ENCODE data around the gene CSNK1D.

Gene CSNK1D

DNA sequence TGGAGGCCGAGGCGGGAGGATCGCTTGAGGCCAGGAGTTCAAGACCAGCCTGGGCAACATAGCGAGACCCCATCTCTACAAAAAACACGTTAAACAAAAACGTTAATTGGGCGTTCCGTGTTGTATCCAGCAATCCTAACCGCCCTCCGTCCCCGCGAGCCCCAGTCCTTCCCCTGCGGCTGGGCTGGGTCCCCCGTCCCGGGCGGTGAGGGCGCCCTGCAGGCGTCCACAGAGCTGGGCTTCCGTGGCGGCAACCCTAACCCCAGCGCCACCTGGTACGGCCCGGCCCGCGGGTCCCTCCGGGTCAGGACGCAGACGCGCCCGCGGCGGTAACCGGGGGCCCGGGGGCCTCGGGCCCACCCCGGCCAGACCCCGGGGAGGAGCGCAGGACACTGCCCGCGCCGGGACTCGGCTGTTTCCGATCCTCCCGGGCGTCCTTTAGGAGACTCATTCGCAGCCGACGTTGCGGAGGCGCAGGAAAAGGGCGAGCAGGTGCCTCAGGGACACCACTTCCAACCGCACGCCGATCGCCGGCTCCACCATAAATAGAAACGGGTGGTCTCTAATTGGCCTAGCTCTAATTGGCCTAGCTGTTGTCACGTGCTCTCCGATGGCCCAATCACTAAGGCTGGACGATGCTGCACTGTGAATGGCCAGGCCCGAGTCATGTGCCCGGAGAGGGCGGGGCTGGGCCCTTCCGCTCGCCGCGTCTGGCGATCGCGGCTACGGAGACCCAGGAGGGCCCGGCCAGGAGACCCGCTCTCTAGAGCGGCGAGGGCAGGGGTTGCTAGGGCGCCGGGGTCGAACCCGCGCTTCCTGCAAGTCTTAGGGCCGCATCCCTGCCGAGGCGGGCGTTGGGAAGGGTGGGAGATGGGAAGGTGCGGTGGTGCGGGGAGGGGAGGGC, 19.0 kb upstream of the CSNK1D start:
- DNase-seq, result peak; percentile 95

DNA sequence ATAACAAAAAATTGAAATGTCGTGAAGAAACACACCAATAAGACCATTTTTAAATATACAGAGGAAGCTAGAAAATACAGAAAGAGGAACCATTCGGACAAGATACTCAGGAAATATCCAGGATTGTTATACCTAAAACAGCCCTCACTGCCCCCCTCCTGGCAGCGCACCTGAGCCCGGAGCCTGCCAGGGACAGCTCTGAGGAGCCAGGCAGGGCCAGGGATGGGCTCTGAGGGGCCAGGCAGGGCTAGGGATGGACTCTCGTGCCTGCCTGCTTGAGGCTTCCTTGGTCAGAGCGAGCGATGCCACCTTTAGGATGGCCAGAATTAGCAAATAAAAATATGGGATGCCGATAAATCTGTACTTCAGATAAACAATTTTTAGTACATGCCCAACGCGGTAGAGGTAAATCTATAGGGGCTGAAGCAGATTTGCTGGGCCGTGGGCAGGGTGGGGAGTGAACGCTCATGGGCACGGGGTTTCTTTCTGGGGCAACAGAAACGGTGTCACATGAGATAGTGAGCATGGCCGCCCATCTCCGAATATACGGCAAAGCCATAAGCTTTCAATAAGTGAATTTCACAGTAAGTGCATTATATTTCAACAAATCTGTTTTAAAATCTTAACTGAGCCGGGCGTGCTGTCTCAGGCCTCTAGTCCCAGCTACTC, 18.2 kb upstream of the CSNK1D start:
- DNase-seq, result no peak

DNA sequence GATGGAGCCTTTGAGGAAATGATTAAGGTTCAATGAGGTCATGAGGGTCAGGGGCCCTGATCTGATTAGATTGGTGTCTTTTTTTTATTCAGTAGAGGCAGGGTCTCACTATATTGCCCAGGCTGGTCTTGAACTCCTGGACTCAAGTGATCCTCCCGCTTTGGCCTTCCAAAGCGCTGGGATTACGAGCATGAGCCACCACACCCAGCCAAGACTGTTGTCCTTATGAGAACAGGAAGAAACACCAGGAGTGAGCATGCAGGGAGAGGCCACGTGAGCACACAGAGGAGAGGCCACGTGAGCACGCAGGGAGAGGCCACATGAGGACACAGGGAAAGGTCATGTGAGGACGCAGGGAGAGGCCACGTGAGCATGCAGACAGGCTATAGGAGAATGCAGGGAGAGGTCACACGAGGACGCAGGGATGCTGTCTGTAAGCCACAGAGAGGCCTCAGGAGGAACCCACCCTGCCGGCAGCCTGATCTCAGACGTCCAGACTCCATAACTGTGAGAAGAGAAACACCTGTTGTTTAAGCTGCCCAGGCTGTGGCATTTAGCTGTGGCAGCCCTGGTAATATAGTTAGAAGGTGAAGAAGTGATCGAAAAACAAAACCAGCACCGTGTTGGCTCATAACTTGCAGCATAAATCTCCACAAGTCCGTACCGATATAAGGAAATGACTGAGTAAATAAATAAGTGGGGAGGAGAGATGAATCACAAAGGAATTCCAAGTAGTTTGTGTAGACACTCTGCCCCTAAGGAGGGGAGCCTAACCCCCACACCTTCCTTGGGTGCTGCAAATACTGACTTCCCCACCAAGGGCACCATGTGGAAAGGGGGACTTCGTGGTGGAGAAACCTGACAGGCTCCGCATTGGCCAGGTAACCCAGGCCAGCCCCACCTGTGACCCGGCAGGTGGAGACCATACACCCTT, 14.6 kb upstream of the CSNK1D start:
- DNase-seq, result no peak

DNA sequence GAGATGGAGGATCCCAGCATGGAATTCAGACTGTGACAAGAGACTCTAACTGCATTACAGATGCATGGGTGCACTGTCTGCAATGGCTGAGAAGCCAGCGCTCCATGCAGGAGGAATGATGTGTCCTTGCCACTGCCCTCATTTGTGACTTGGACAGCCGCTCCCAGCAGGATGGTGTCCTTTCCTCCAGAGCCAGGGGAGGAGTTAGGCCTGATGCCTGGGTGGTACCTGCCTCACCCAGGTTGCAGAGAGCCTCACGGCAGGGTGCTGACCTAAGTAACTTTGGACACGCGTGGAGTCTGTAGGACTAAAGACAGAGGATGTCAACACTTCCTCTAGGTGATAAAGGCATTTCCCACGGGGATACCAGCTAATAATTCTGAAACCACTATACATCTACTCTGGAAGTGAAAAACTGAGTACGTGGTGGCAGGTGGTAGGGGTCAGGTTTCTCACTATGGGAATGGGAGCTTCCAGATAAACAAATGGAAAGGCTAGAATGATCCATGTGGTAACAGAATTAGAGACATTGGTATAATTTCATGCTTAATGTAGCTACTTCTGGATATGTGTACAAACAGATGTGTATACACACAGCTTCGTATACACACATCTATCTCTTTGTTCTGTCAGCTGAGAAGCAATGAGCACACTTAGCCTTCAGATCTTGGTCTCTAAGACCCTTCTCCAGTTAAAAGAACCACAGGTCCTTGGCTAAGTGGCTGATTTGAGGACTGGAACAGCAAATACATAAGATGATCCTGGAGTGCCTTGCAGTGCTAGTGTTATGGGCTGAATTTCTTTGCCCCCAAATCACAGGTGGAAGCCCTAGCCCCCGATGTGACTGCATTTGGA, 13.7 kb upstream of the CSNK1D start:
- DNase-seq, result no peak

DNA sequence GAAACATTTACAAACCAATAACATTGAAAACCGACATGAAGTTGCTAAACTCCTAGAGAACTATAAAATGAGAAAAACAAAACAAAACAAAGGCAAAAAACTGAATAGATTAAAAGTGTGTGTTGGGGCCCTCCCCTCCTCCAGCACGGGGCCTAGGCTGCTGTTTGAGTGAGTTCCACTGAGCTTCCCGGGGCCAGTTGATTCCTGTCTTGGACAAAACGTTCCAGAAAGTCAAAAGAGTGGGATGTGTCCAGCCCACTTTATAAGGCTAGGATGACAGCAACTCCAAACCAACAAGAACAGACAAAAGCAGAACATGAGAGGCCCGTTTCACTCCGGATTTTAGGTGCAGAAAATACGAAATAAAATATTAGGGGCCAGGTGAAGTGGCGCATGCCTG, 11.6 kb upstream of the CSNK1D start:
- DNase-seq, result no peak

DNA sequence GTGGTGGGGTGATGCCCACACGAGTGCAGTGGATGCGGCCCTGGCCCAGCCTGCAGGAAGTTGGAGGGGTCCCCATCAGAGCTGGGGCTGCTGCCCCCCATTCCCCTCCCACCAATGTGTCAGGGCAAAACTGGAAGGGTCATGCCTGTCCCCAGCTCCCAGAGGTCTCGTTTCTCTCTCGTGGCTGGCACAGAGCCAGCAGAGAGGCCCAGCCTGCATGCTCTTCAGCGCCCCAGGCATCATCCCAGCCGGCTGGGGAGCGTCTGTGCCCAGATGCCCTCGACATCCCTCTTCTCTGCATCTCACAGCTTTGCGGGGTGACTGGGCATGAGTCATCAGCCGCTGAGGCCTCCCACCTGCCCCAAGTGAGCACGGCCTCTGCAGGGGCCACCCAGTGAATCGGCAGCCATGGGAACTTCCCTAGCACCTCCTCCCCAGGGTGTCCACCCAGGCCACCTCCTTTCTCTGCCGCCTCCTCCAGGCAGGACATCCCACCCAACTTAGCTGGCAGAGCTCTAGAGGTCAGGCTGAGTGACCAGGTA, 9.8 kb upstream of the CSNK1D start:
- no peak for DNase-seq

DNA sequence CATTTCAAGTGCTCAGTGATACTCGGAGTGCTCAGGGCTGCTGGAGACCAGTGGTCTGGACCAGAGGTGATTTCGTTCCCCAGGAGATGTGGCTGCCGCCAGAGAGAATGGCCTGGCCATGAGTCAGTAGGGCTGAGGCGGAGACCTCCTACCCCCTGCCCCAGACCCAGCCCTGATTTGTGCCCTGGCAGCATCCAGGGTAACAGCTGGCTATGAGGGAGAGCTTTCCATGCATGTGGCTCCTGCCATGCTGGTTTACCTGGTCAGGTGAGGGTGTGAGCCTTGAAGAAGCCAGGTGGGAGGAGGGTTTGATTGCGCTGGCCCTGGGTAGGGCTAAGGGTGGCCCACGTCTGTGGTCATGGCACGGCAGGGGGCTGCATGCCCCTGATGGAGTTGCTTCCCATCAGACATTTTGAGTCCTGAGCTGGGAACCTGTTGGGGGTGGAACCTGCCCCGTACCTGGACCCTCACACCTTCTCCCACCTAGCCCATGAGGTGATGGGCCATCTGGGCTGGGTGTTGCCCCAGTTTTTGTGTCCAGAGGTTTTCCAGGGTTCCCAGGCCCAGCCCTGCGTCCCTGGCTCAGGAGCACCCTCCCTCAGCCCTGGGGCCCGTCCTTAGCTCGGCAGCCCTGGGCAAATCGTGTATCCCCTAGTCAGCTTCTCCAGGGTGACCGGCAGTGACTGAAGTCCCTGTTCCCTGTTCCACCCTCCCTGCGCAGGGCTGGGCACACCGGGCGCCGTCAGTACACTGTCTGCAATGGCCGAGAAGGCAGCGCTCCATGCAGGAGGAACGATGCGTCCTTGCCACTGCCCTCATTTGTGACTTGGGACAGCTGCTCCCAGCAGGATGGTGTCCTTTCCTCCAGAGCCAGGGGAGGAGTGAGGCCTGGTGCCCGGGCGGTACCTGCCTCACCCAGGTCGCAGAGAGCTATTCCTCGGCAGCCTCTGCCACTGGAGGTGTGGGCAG, 9.0 kb upstream of the CSNK1D start:
- DNase-seq, result no peak

DNA sequence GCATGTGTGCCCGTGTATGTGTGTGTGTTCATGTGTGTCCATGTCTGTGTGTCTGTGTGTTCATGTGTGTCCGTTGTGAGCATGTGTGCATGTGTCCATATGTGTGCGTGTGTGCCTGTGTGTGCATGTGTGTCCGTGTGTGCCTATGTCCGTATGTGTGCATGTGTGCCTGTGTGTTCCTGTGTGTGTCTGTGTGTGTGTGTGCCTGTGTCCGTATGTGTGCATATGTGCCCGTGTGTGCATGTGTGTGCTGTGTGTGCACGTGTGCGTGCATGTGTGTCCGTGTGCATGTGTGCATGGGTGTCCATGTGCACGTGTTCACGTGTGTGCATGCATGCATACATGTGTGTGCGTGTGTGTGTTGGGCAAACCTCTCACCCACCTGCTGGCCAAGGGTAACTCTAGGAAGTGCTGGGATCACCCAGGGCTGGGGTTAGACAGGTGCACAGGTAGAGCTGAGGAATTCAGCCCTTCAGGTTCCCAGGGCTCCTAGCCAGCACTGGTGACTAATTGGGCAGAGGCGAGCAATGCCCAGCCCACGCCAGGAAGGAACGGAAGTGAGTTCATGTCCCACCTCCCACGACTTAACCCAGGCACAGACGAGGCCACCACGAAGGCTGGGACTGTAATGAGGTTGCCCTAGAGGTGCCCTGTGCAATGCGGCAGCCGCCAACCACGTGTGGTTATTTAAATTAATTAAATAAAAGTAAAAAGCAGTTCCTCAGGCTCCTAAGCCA, 8.2 kb upstream of the CSNK1D start:
- no peak for DNase-seq

DNA sequence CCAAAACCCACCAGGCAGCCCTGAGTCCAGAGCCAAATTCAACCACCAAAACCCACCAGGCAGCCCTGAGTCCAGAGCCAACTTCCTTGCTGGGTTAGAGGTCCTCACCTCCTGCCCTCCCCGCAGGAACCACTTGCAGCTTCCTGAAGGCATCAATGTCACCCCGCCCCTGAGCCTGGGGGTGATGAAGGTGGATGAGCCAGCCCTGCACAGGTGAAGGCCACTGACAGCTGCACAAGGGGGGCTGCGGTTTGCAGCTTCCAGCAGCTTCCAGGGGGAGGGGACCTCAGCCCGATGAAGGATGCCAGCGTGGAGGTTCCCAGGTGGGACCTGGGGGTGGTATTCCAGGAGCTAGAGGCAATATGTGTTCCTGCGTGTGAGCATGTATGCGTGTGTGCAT, 7.6 kb upstream of the CSNK1D start:
- DNase-seq, result no peak

DNA sequence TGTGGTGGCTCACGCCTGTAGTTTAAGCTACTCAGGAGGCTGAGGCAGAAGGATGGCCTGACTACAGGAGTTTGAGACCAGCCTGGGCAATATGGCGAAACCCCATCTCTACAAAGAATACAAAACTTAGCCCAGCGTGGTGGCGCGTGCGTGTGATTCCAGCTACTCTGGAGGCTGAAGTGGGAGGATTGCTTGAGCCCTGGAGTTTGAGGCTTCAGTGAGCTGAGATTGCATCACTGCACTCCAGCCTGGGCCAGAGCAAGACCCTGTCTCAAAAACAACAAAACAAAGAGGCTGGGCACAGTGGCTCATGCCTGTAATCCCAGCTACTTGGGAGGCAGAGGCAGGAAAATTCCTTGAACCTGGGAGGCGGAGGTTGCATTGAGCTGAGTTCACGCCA, 7.0 kb upstream of the CSNK1D start:
- DNase-seq, result no peak

DNA sequence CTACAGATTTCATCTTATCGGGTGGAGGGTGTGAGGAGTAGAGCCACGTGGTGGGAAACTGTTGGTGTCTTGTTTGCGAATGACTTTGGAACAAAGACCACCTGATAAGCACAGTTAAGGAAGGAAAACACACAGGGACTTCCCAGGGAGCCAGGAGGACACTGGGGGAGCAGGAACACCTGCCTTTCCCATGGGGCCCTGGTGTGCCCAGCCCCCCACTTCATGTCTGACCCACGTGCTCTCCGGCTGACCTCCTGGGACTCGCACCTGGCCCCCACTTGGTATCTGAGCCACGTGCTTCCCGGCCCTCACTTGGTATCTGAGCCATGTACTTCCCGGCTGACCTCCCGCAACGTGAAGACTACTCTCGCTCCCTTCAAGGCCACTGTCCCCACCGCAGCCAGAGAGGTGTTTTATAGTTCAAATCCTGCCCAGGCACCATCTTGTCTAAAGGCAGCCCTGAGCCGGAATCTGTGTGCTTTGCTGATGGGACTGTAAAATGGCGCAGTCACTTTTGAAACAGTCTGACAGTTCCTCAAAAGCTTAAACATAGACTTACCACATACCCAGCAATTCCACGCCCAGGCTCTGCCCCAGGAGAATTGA, 5.4 kb upstream of the CSNK1D start:
- no peak for DNase-seq

DNA sequence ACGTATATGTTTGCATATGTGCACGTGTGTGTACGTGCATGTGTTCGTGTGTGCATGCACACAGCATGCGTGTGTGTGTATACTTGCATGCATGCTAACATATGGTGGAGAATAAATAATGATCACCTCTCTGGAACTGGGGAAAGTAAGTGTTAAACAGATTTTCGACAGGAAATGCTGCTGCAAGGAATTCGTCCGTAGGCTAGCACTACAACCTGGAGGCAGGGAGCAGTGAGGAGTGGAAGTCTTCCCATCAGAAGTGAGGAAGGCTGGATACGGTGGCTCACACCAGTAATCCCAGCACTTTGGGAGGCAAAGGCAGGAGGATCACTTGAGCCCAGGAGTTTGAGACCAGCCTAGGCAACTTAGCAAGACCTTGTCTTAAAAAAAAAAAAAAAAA, 4.8 kb upstream of the CSNK1D start:
- no peak for DNase-seq

DNA sequence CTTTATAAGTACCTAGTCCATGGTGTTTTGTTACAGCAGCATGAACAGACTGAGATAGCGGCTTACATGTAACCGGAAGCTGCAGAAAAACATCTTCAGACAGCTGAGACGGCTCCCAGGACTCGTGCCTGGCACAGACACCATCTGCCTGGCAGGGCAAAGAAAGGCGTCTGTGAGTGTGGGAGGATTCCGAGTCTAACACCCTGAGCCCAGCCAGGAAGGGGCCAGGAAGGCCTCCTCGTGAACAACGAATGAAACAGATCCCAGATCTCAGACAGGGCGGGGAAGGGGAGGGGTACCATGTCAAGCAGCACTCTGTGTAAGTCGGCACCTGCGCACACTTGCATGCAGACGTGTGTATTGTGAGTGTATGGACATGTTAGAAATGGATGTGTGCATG, 4.4 kb upstream of the CSNK1D start:
- no peak for DNase-seq

DNA sequence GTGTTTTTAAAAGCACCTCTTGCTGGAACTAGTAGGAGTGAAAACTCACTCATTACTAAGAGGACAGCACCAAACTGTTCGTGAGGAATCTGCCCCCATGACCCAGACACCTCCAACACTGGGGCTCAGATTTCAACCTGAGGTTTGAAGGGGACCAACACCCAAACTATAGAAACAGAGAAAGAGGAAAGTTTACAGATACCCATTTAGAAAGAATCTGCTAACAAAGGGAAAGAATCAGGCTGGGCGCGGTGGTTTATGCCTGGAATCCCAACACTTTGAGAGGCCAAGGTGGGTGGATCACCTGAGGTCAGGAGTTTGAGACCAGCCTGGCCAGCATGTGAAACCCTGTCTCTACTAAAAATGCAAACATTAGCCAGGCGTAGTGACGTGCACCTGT, 3.4 kb upstream of the CSNK1D start:
- no peak for DNase-seq

DNA sequence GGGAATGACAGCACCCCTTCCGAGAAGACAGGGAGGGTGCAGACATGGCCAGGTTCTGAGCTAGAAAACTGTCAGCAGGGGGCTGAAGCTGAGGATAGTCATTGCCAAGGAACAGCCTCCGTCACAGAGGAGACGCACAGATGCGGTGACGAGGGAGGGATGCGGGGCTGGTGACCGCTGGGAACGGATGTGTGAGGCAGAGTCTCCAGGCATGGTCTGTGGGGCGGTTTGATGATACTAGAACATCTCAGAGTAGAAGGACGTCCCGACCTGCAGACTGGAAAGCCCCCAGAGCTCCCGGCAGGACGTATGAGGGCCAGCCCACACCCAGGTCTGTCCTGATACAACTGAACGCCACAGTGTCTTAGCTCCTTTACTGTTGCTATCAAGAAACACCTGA, 1.8 kb upstream of the CSNK1D start:
- no peak for DNase-seq

DNA sequence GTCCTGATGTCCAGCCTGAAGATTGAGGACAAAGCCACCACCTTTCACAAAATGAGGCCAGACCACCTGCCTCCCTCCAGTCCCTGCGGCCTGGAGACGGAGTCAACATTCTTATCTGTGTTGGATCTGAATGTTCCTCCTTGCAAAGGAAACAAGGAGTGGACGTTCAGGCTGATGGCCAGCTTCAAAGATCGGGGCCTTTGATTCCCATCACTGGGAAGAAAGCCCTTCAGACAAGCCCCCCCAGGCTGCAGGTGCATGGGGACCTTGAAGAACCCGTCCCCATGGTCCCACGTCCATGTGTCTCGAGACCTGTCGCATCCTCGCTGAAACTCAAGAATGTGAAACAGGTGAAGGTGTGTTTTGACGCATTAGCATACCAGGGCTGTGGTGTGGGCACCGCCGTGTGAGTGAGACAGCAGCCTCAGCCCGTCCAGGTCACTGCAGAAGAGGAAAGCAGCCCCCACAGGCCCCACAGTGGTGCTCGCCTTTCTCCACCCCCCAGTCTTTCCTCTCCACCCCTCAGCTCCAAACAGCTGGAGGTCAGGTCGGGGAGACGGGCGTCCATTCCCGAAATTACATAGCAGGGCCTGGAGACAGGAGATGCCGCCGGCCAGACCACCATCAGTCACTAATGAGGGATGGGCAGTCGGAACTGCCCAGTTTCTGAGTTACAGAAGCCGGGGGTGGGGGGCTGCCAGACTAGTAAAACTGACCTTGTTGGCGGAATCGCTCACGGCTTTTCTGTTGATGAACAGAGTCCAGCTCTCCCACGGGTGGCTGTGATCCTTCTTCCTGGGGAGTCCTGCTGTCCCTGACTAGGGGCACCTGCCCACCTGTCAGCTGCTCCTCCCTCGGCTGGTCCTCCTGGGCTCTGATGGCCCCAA, 877 bp upstream of the CSNK1D start:
- no peak for DNase-seq

DNA sequence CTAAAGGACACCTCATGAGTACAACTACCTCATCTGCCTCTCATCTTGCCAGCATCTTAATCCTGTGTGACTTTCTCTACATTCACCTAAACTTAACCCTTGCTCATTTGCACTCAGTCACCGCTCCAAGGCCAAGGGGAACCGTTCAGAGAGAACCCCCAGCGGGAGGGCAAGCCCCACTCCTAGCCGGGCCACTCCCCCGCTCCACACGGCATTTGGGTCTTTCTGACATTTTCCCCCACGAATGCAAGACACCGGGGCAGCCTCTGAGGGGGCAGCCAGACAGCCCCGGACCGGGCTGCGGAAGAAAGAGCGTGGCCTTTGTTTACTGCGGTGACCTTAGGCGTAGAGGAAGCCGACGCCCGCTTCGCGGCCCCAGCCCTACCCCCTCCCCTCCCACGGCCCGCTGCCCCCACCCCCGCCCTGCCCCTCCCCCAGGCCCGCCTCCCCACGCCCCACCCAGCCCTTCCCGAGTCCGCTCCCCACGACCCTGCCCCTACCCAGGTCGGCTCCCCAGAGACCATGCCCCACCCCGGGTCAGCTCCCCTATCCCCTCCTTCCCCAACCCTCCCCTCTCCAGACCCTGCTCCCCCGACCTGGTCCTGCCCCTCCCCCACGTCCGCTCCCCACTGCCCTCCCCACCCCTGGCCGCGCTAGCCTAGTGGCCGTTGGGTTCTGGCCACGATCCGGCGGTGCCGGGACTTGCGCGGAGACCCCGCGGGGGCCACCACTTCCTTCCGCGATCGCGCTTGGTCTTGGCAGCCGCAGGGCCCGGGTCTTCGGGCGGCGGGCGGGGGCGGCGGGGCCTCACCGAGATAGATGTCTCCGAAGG, 789 bp downstream of the CSNK1D start:
- peak; percentile 71 for DNase-seq

DNA sequence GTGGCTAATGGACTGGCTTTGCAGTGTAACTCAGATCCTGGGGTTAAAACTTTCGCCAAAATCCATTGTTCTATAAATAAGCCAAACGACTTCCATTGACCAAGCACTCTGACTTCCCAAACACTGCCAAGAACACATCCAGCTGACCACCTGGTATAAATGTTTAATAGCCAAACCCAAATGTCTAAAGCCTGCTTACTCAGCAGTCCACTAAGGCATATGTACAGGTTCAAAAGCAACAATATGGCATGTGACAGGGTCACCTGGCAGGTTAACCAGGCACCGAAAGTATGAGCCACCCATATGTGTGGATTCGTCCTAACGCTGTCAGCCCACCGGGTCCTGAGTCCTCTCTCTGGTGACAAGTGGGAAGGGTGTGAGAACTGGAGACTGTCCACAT, 2.1 kb downstream of the CSNK1D start:
- no peak for DNase-seq
